GM23338 (cell line): Measurements from ENCODE around the gene TMEM63A.
"Not testable (repeated sequence)": the region's sequence is repeated elsewhere in the genome, so short reads cannot be mapped to it uniquely, and the experiment has no call there.

Experiments used
- CREB1 ChIP-seq: fragments of 250-450 bp; sonication (Bioruptor Pico); IDR thresholded peaks from 2 replicates; pipeline ENCODE4 v1.5.0; 2020; ENCODE audit warnings: low read depth, mild to moderate bottlenecking, moderate library complexity
- CTCF ChIP-seq, 2 experiments: fragments of 200-600 bp in 1 of 2; sonication (generic) in 1 of 2; conservative IDR thresholded peaks; 2 replicates each; pipeline versions ENCODE4 v1.5.1 to v1.6.1; 2016 to 2017; ENCODE audit warnings: antibody characterized with exemption in 2 of 2, low read depth in 2 of 2, mild to moderate bottlenecking in 2 of 2, moderate library complexity in 1 of 2
- ETS1 ChIP-seq: IDR thresholded peaks from 2 replicates; pipeline ENCODE4 v1.6.1; 2016; ENCODE audit warnings: antibody characterized with exemption
- EZH2 ChIP-seq: fragments of 200-600 bp; sonication (generic); IDR thresholded peaks from one replicate; pipeline ENCODE4 v1.8.0; 2017; ENCODE audit warnings: antibody characterized with exemption, mild to moderate bottlenecking, low read depth; ENCODE audit not compliant: unreplicated experiment
- EZH2phosphoT487 ChIP-seq: fragments of 200-600 bp; sonication (generic); IDR thresholded peaks from one replicate; pipeline ENCODE4 v1.8.1; 2018; ENCODE audit warnings: antibody characterized with exemption; ENCODE audit not compliant: unreplicated experiment
- JUNB ChIP-seq: IDR thresholded peaks from one replicate; pipeline ENCODE4 v1.6.1; 2016; ENCODE audit warnings: antibody characterized with exemption; ENCODE audit not compliant: unreplicated experiment
- NANOG ChIP-seq: IDR thresholded peaks from 2 replicates; pipeline ENCODE4 v1.6.1; 2016; ENCODE audit warnings: antibody characterized with exemption, borderline replicate concordance
- POLR2AphosphoS5 ChIP-seq: IDR thresholded peaks from 2 replicates; pipeline ENCODE4 v1.6.1; 2016; ENCODE audit warnings: antibody characterized with exemption, low read depth
- REST ChIP-seq: IDR thresholded peaks from one replicate; pipeline ENCODE4 v1.6.1; 2018; ENCODE audit warnings: antibody characterized with exemption; ENCODE audit not compliant: unreplicated experiment
- STAT1 ChIP-seq: IDR thresholded peaks from one replicate; pipeline ENCODE4 v1.6.1; 2016; ENCODE audit warnings: antibody characterized with exemption; ENCODE audit not compliant: unreplicated experiment
- ZNF114 ChIP-seq: fragments of 250-450 bp; sonication (Bioruptor Pico); IDR thresholded peaks from 2 replicates; pipeline ENCODE4 v1.5.0; 2020; ENCODE audit warnings: mild to moderate bottlenecking, moderate library complexity
- ZNF331 ChIP-seq: fragments of 250-450 bp; sonication (Bioruptor Pico); IDR thresholded peaks from 2 replicates; pipeline ENCODE4 v1.5.0; 2020; ENCODE audit warnings: low read depth, mild to moderate bottlenecking, moderate library complexity
- ZNF462 ChIP-seq: fragments of 250-450 bp; sonication (Bioruptor Pico); IDR thresholded peaks from 2 replicates; pipeline ENCODE4 v1.5.0; 2020; ENCODE audit warnings: mild to moderate bottlenecking, moderate library complexity

- not testable (repeated sequence) for TF ChIP-seq EZH2; CTCF (conservative IDR thresholded peaks at IDR 0.05; ENCODE audit: low read depth in 2 of 2); POLR2AphosphoS5; CREB1 (CRISPR knock-in tag); REST; EZH2phosphoT487; ETS1; ZNF331 (CRISPR knock-in tag); JUNB; NANOG; ZNF462 (CRISPR knock-in tag); ZNF114; STAT1
Measured at GRCh38 chr1:225887554-225888288, 5.5 kb upstream of the TMEM63A start.
